CD14-positive monocyte (primary cell): ENCODE measurements around the gene ARHGEF1. TPM values are rescaled to one million over a fixed set of nuclear protein-coding genes. Genes with fewer than 3 reads are reported as not detected.

ENCODE experiments used
- DNase-seq, 3 donors: peaks; one replicate each; pipeline ENCODE4 v3.0.0-alpha.2; 2011 to 2022
- H2AFZ ChIP-seq: 2 replicates; pipeline ENCODE4 v1.6.0; 2012; ENCODE audit warnings: mild to moderate bottlenecking, low read depth, low read length, inconsistent platforms; ENCODE audit not compliant: insufficient read depth, poor library complexity, severe bottlenecking
- H3K27ac ChIP-seq, 2 donors: 1 replicate in 1 of 2; 2 replicates in 1 of 2; pipeline ENCODE4 v1.5.1; 2012 to 2013; ENCODE audit warnings: low read length in 2 of 2, control low read depth in 1 of 2, inconsistent platforms in 1 of 2, low read depth in 1 of 2, mild to moderate bottlenecking in 1 of 2
- H3K27me3 ChIP-seq, 2 donors: one replicate each; pipeline versions ENCODE4 v1.6.0 to v1.6.1; 2011 to 2013; ENCODE audit warnings: low read length in 2 of 2; ENCODE audit not compliant: control insufficient read depth in 2 of 2, insufficient read depth in 2 of 2
- H3K36me3 ChIP-seq, 2 donors: replicated peaks in 1 of 2; 1 replicate in 1 of 2; 2 replicates in 1 of 2; pipeline versions ENCODE4 v1.5.1 to v1.6.1; 2012 to 2013; ENCODE audit warnings: low read length in 2 of 2, control low read depth in 1 of 2, inconsistent platforms in 1 of 2, mild to moderate bottlenecking in 1 of 2; ENCODE audit not compliant: insufficient read depth in 2 of 2, control insufficient read depth in 1 of 2
- H3K4me1 ChIP-seq, 2 donors: 1 replicate in 1 of 2; 2 replicates in 1 of 2; pipeline versions ENCODE4 v1.5.1 to v1.6.1; 2012 to 2013; ENCODE audit warnings: low read length in 2 of 2, control low read depth in 1 of 2, inconsistent platforms in 1 of 2, mild to moderate bottlenecking in 1 of 2, moderate library complexity in 1 of 2; ENCODE audit not compliant: insufficient read depth in 2 of 2, control insufficient read depth in 1 of 2
- H3K4me2 ChIP-seq: replicated peaks from 2 replicates; pipeline ENCODE3; 2012; ENCODE audit warnings: low read length, moderate library complexity, mild to moderate bottlenecking; ENCODE audit not compliant: poor library complexity, severe bottlenecking; ENCODE audit errors: extremely low read depth
- H3K4me3 ChIP-seq, 3 experiments: fragments of 200-600 bp in 1 of 3; sonication (generic) in 1 of 3; replicated peaks in 1 of 3; 1 replicate in 2 of 3; 2 replicates in 1 of 3; pipeline ENCODE4 v1.5.1; 2011 to 2013; ENCODE audit warnings: low read length in 3 of 3, mild to moderate bottlenecking in 3 of 3, control low read depth in 2 of 3, low read depth in 2 of 3, inconsistent platforms in 1 of 3, moderate library complexity in 1 of 3
- H3K79me2 ChIP-seq: 2 replicates; pipeline ENCODE4 v1.6.0; 2012; ENCODE audit warnings: mild to moderate bottlenecking, control low read depth, inconsistent platforms, low read length, moderate library complexity; ENCODE audit not compliant: insufficient read depth
- H3K9ac ChIP-seq: 2 replicates; pipeline ENCODE4 v1.6.0; 2017; ENCODE audit warnings: low read length, mild to moderate bottlenecking; ENCODE audit not compliant: insufficient read depth, poor library complexity, severe bottlenecking
- H3K9me3 ChIP-seq, 2 donors: replicated peaks in 1 of 2; 1 replicate in 1 of 2; 2 replicates in 1 of 2; pipeline versions ENCODE4 v1.5.1 to v1.6.1; 2012 to 2013; ENCODE audit warnings: low read length in 2 of 2, control low read depth in 1 of 2; ENCODE audit not compliant: control insufficient read depth in 1 of 2, insufficient read depth in 1 of 2
- H4K20me1 ChIP-seq: 2 replicates; pipeline ENCODE4 v1.6.0; 2012; ENCODE audit warnings: mild to moderate bottlenecking, low read length, control low read depth, moderate library complexity; ENCODE audit not compliant: insufficient read depth
- H3K27ac Mint-ChIP-seq, 7 donors: one replicate each; pipeline ENCODE4 v1.8.0; 2020; ENCODE audit warnings: mild to moderate bottlenecking in 7 of 7, mixed read lengths in 7 of 7, moderate library complexity in 6 of 7, inconsistent platforms in 2 of 7
- H3K27me3 Mint-ChIP-seq, 3 donors: one replicate each; pipeline ENCODE4 v1.8.0; 2021 to 2022; ENCODE audit warnings: low read depth in 3 of 3, mild to moderate bottlenecking in 3 of 3, mixed read lengths in 3 of 3, moderate library complexity in 3 of 3, inconsistent platforms in 1 of 3
- H3K36me3 Mint-ChIP-seq, 2 donors: one replicate each; pipeline ENCODE4 v1.8.0; 2020; ENCODE audit warnings: mixed read lengths in 2 of 2, inconsistent platforms in 1 of 2, mild to moderate bottlenecking in 1 of 2
- H3K4me1 Mint-ChIP-seq: one replicate; pipeline ENCODE4 v1.8.0; 2020; ENCODE audit warnings: mild to moderate bottlenecking, mixed read lengths
- H3K4me3 Mint-ChIP-seq, 2 donors: one replicate each; pipeline ENCODE4 v1.8.0; 2020; ENCODE audit warnings: mild to moderate bottlenecking in 2 of 2, mixed read lengths in 2 of 2, moderate library complexity in 1 of 2
- H3K9me3 Mint-ChIP-seq, 7 donors: one replicate each; pipeline ENCODE4 v1.8.0; 2020 to 2022; ENCODE audit warnings: mixed read lengths in 7 of 7, mild to moderate bottlenecking in 6 of 7, moderate library complexity in 6 of 7, inconsistent platforms in 2 of 7
- CTCF ChIP-seq: fragments of 200-600 bp; IDR thresholded peaks from one replicate; pipeline ENCODE4 v1.8.0; 2022; ENCODE audit warnings: antibody characterized with exemption, mild to moderate bottlenecking
- WGBS: methylation state at CpG from one replicate; pipeline ENCODE4 v1.1.5; 2013; ENCODE audit warnings: missing lambda C conversion rate; ENCODE audit not compliant: insufficient coverage; 5-methylcytosine and 5-hydroxymethylcytosine counted together
- intact Hi-C, 2 donors: fragments of 100-400 bp; cut with micrococcal nuclease; formaldehyde crosslinking; loops; one replicate each; pipeline versions ENCODE4 v1.15.0 to v1.15.1; 2023
- polyA plus RNA-seq, 3 donors: library from polyadenylated mRNA; depleted of rRNA in 1 of 3; unstranded in 2 of 3; stranded (reverse) in 1 of 3; fragments of 300-500 nt in 2 of 3; fragments of >200 nt in 1 of 3; fragmentation: Illumina TruSeq in 2 of 3; gene quantifications; 1 replicate in 2 of 3; 2 replicates in 1 of 3; pipeline ENCODE4 v1.2.3, GENCODE V29; 2012 to 2021

ARHGEF1 gene
- polyA plus RNA-seq, 3 donors: 82.8 to 622 (median 95.5) TPM

- Histone ChIP-seq H2AFZ (no peak overlapping the region), H3K4me2 (no peak overlapping the region), H3K4me3 (no peak overlapping the region), H4K20me1 (peaks cover 95% of the 10 kb centered on the region), H3K4me1 (peaks cover 45 to 48% of the 10 kb centered on the region in 2 donors), H3K79me2 (peaks cover 74% of the 10 kb centered on the region), H3K9me3 (no peaks in the 10 kb centered on the region), H3K27me3 (no peaks in the 10 kb centered on the region), H3K36me3 (peaks cover 66 to 88% of the 10 kb centered on the region in 2 donors), H3K27ac (peak overlapping the region in 1 of 2 donors; percentile 6), H3K9ac (no peak overlapping the region)
- H3K27ac Mint-ChIP-seq: peak overlapping the region in 6 of 7 donors; percentile 15 to 82 (median 58)
- peaks cover 0 to 1% (median 0%) of the 10 kb centered on the region in 3 donors for H3K27me3 Mint-ChIP-seq
- DNase-seq: no peak
- intact Hi-C loops: no loop called here
- 87% methylated on average over 3 of the region's 3 CpGs for WGBS
- TF ChIP-seq CTCF: no peak
- peaks cover 61% of the 10 kb centered on the region for H3K4me1 Mint-ChIP-seq
- peaks cover 0 to under 1% (median 0%) of the 10 kb centered on the region in 7 donors for H3K9me3 Mint-ChIP-seq
- no peak overlapping the region for H3K4me3 Mint-ChIP-seq
- H3K36me3 Mint-ChIP-seq: peaks cover 64 to 89% of the 10 kb centered on the region in 2 donors
These were observed 16.7 kb upstream of the ARHGEF1 start for GRCh38 chr19:41866284-41866683.

GRCh38 chr19:41868120-41868988 is 14.6 kb upstream of the ARHGEF1 start:
- Histone ChIP-seq H3K4me1 (peaks cover 45 to 48% of the 10 kb centered on the region in 2 donors), H4K20me1 (peaks cover 84% of the 10 kb centered on the region), H3K27ac (peak overlapping the region; percentile 5 to 47), H3K79me2 (peaks cover 54% of the 10 kb centered on the region), H3K36me3 (peaks cover 51 to 75% of the 10 kb centered on the region in 2 donors), H3K27me3 (no peaks in the 10 kb centered on the region), H3K9me3 (no peaks in the 10 kb centered on the region), H3K4me2 (no peak overlapping the region), H3K9ac (no peak overlapping the region), H2AFZ (no peak overlapping the region), H3K4me3 (no peak overlapping the region)
- Mint-ChIP-seq H3K4me1 (peaks cover 62% of the 10 kb centered on the region), H3K4me3 (no peak overlapping the region), H3K36me3 (peaks cover 48 to 78% of the 10 kb centered on the region in 2 donors), H3K9me3 (peaks cover 0 to 2% (median 0%) of the 10 kb centered on the region in 7 donors), H3K27ac (peak overlapping the region in 4 of 7 donors; percentile 8 to 77 (median 40)), H3K27me3 (peaks cover 0 to 4% (median 0%) of the 10 kb centered on the region in 3 donors)
- intact Hi-C loops: no loop called here
- WGBS: 86% methylated on average over 9 of the region's 10 CpGs
- TF ChIP-seq CTCF: no peak
- no peak for DNase-seq
